Activated naive CD4-positive, alpha-beta T cell treated with anti-CD3 and anti-CD28 coated beads, Interleukin-2, amount 10 ng/mL, durations not matched to agents 7 days and 5 days (primary cell): ENCODE results near the gene RTL10.
"Not testable (repeated sequence)": the region's sequence is repeated elsewhere in the genome, so short reads cannot be mapped to it uniquely, and the experiment has no call there.

ENCODE experiments used
- CTCF ChIA-PET: fragments of 350-600 bp; sonication (Branson Sonifier 250); formaldehyde crosslinking; loops from one replicate; lab custom pipeline; 2021; ENCODE audit warnings: antibody characterized with exemption; lab: Charles Lee
- DNase-seq: peaks from one replicate; pipeline ENCODE4 v3.0.0-alpha.2; 2020
- H3K27ac Mint-ChIP-seq: one replicate; pipeline ENCODE4 v1.8.0; 2021; ENCODE audit warnings: mild to moderate bottlenecking, moderate library complexity, mixed read lengths
- H3K27me3 Mint-ChIP-seq: one replicate; pipeline ENCODE4 v1.8.0; 2021; ENCODE audit warnings: mild to moderate bottlenecking, mixed read lengths
- H3K36me3 Mint-ChIP-seq: one replicate; pipeline ENCODE4 v1.8.0; 2021; ENCODE audit warnings: mixed read lengths
- H3K4me1 Mint-ChIP-seq: one replicate; pipeline ENCODE4 v1.8.0; 2021; ENCODE audit warnings: mixed read lengths
- H3K4me3 Mint-ChIP-seq: one replicate; pipeline ENCODE4 v1.8.0; 2021; ENCODE audit warnings: mild to moderate bottlenecking, moderate library complexity, mixed read lengths
- H3K9me3 Mint-ChIP-seq: one replicate; pipeline ENCODE4 v1.8.0; 2021; ENCODE audit warnings: mixed read lengths

Gene RTL10

GRCh38 chr22:19884954-19885751, 30.5 kb upstream of the RTL10 start:
- CTCF ChIA-PET = no interaction called here
- no peak for DNase-seq
- Mint-ChIP-seq H3K27ac (no peak overlapping the region), H3K4me3 (no peak overlapping the region), H3K36me3 (peaks cover 1% of the 10 kb centered on the region), H3K4me1 (peaks cover 31% of the 10 kb centered on the region), H3K9me3 (no peaks in the 10 kb centered on the region), H3K27me3 (no peaks in the 10 kb centered on the region)

DNA sequence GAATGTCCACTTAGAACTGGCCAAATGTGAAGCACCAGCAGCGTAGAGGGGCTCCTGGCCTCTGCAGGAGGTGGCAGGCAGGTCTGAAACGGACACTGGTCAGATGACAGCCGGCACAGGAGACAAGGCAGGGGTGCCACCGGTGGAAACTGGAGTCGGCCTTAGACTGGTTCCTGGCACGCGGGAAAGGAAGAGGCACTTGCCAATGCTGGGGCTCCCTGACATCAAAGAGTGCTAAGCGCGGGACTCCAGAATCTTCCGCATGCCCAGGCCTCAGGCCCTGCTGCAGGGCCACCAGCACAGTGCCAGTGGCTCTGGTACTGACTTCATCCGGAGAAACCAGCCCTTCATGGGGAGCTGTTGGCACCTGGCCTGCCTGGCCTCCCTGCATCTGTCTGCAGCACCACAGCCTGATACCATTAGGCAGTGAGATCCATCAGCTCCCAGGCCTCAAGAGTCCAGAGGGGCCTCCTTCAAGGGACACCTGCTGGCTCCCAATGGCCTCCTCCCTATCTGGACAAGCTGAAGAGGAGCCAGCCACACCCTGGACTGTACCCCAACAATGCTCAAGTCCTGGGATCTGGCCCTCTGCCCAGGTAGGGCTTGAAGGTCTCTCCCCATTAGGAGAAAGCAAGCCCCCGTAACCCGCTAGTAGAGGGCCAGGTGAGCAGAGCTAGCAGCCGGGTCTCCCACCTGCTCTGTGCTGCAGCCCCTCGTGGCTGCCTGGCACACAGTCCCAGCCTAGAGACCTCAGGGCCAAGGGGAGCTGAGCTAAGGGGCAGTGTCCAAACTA, 29.7 kb upstream of the RTL10 start:
- no peak for DNase-seq
- Mint-ChIP-seq H3K4me3 (no peak overlapping the region), H3K36me3 (peaks cover 1% of the 10 kb centered on the region), H3K27me3 (no peaks in the 10 kb centered on the region), H3K27ac (no peak overlapping the region), H3K4me1 (peaks cover 24% of the 10 kb centered on the region), H3K9me3 (no peaks in the 10 kb centered on the region)
- CTCF ChIA-PET = no interaction called here

- H3K4me3 Mint-ChIP-seq, H3K27ac Mint-ChIP-seq, H3K9me3 Mint-ChIP-seq, DNase-seq, H3K27me3 Mint-ChIP-seq, H3K36me3 Mint-ChIP-seq, CTCF ChIA-PET: not testable (repeated sequence)
- H3K4me1 Mint-ChIP-seq = peaks cover 24% of the 10 kb centered on the region
Measured at GRCh38 chr22:19883446-19883845, 28.8 kb upstream of the RTL10 start.

DNA sequence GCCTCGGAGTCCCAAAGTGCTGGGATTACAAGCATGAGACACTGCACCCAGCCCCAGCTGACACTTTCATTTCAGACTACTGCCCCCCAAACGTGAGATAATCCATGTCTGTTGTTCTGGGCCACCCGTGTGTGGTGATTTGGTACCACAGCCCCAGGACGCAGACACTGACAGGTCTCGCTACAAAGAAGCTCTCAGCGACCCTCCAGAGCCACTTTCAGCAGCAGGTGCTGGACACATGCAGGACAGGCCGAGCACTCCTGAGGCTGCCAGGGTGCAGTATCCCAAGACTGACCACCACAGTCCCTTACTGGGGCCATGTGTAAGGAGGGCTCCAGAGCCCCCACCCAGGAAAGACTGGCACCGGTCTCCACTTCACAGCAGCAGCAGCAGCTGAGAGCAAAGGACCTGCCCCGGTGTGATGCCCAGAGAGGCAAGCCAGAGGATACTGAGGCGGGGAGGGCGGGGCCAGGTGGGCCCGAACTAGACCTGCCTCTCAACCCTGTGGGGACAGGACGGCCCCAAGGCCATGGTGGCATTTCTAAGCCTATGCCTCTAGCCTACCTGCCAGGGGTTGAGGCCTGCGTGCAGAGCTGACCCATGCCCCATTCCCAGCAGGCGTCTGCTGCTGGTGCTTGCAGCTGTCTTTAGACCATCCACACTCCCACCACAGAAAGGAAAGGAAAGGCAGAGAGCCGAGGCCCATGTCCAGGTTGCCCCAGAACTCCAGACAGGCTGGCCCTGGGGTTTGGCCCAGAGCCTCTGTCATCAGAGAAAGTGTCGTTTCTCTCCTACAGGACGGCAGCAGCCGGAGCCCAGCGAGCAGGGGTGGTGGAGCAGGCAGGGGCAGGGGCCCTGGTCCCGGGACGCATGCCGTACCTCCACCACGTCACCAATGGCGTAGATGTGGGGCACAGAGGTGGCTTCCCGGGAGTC, 28.0 kb upstream of the RTL10 start:
- CTCF ChIA-PET = interaction anchor here (1.1 kb wide), 1 partner anchor 27 kb away, joined by 4 read pairs; no protein-coding TSS in a partner anchor
- Mint-ChIP-seq H3K4me3 (no peak overlapping the region), H3K27me3 (no peaks in the 10 kb centered on the region), H3K27ac (no peak overlapping the region), H3K9me3 (no peaks in the 10 kb centered on the region), H3K4me1 (peaks cover 22% of the 10 kb centered on the region), H3K36me3 (peaks cover 1% of the 10 kb centered on the region)
- no peak for DNase-seq

DNA sequence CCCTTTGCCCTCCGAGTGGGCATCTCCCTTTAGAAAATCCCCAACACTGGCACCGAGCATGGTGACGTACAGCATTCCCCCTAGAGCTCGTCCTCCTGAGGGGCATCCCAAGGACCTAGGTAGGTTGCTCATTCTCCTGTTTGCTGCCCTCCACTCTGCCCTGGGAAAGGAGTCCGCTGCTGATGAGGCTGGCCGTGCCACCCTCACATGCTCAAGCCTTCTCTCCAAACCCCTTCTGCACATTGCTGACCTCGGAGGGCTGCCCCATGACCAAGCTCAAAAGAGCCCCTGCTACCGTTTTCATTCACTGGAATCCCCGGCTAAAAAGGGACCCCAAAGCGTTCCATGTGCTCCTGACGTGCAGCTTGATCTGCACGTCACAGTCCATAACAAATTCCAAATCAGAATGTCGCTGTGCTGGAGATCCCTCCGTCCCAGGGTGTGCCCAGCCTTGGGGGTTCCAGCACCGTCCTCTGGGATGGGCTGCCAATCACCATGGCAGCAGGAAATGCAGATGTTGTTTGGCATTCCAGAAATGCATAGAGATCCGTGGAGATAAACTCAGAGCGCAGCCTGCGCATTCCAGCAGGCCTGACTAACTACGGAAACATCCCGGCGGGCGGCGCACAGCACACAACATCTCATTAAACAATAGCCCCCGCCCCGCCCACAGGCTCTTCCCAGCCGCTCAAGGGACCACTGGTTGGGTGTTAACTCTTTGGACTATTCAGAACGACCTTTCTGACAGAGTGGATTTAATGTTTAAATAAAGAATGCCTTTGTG, 26.3 kb upstream of the RTL10 start:
- no peak overlapping the region for H3K27ac Mint-ChIP-seq
- CTCF ChIA-PET = no interaction called here
- H3K4me3 Mint-ChIP-seq = no peak overlapping the region
- no peaks in the 10 kb centered on the region for H3K9me3 Mint-ChIP-seq
- H3K27me3 Mint-ChIP-seq = no peaks in the 10 kb centered on the region
- H3K36me3 Mint-ChIP-seq = no peaks in the 10 kb centered on the region
- H3K4me1 Mint-ChIP-seq = peaks cover 5% of the 10 kb centered on the region
- no peak for DNase-seq

DNA sequence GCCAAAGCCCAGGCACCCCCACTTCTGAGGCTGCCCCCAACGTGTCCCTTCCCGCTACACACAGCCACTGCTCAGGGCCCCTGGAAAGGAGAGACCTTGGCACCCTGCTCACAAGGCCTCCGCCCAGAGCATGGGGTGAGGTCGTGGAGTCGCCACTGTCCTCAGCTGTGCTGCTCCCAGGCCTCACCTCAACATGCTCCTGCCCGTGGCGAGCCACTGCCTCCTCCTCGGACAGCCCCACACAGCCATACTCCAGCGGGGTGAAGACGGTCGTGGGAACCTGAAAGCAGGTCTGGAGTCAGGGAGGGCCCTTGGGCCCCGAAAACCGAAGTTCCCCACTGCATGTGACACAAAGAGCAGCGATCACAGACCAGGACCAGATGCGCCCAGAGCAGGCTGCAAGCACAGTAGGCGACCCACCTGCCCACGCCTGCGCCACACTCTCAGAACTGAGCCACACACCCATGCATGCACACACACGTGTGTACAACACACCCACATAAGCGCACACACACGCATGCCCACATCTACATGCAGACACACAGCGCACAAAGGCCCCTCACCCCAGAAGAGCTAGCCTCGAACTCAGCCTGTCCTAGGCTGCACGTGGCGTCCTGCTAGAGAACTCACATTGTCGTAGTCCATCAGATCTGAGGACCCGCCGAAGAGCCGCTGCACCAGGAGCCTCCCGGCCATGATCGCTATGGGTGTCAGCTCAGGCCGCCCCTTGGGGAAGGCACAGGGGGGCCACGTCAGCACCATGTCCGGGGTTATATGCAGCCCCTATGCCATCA, 25.5 kb upstream of the RTL10 start:
- H3K36me3 Mint-ChIP-seq = no peaks in the 10 kb centered on the region

DNA sequence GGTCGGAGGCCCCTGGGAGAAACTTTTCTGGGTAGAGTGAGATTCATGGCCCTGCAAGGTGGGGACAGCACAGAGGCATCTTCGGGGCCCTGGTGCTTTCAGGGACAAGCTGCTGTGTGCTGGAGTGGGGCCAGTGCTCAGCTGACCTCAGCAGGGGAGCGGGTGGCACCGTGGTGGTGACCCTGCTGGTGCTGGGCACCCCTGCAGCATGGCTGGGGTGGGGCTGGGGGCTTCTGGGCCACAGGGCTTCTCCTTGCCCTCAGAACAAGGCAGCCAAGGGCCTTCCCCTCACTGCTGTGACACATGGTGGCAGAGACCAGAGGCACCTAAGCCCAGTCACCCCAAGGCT, 24.9 kb upstream of the RTL10 start:
- DNase-seq = no peak
- peaks cover 3% of the 10 kb centered on the region for H3K4me1 Mint-ChIP-seq
- no peaks in the 10 kb centered on the region for H3K9me3 Mint-ChIP-seq
- H3K27me3 Mint-ChIP-seq = no peaks in the 10 kb centered on the region
- no peak overlapping the region for H3K4me3 Mint-ChIP-seq
- CTCF ChIA-PET = no interaction called here
- H3K36me3 Mint-ChIP-seq = no peaks in the 10 kb centered on the region
- no peak overlapping the region for H3K27ac Mint-ChIP-seq

More for the DNA sequence above, 25.5 kb upstream of the RTL10 start:
- Mint-ChIP-seq H3K9me3 (no peaks in the 10 kb centered on the region), H3K4me1 (no peaks in the 10 kb centered on the region), H3K4me3 (no peak overlapping the region), H3K27me3 (no peaks in the 10 kb centered on the region), H3K27ac (no peak overlapping the region)
- no peak for DNase-seq
- CTCF ChIA-PET = no interaction called here

DNA sequence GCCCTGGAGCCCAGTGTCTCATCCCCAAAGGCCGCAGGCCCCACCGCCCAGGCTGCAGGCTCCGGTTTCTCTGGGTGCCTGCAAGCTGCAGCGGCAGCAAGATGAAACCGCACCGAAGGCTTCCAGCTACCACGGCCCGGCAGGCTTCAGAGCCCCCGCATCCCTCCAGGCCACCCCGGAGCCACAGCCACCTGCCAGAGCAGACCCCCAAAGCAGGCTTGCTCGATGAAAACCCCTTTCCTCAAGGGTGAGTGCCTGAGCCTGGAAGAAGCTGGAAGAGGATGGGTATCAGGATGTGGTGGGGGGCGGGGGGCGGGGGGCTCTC, 24.5 kb upstream of the RTL10 start:
- CTCF ChIA-PET = no interaction called here
- no peak overlapping the region for H3K4me3 Mint-ChIP-seq
- no peak overlapping the region for H3K27ac Mint-ChIP-seq
- no peaks in the 10 kb centered on the region for H3K36me3 Mint-ChIP-seq
- peaks cover 7% of the 10 kb centered on the region for H3K4me1 Mint-ChIP-seq
- no peak for DNase-seq
- H3K9me3 Mint-ChIP-seq = no peaks in the 10 kb centered on the region
- H3K27me3 Mint-ChIP-seq = no peaks in the 10 kb centered on the region

DNA sequence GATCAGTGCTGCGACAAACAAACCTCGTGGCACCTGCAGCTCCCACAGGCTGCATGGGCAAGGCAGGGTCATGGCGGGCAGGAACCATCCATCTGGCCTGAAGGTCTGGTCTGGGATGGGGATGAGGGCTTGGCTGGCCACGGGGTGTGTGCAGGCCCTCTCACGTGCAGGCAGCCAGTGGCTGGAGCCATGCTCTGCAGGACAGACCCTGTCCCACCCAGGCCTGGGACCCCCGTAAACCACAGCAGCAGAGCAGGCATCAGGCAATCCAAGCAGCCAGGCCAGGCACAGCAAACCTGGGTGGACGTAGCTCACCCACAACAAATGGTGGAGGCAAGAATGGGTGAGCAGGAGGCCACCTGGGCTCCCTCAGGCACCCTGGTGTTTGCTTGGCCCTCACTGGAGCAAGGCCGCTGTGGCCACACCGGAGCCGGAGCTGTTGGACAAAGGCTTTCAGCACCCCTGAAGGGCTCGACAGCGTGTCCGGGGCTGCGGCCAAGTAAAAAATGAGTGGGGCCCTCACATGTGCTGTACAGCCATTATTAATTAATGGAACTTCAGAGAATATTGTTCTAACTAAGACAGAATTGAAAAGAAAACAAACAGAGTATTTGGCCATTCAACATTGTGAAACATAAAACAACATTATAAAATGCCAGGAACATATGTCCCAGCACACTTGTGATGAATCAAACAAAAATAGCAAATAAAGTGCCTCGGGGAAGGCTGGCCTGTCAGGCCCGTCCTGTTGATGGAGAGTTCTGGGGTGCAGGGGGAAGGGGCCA, 24.0 kb upstream of the RTL10 start:
- H3K27ac Mint-ChIP-seq = no peak overlapping the region
- no peaks in the 10 kb centered on the region for H3K27me3 Mint-ChIP-seq
- CTCF ChIA-PET = no interaction called here
- no peak overlapping the region for H3K4me3 Mint-ChIP-seq
- H3K9me3 Mint-ChIP-seq = no peaks in the 10 kb centered on the region
- no peak for DNase-seq
- no peaks in the 10 kb centered on the region for H3K36me3 Mint-ChIP-seq
- peaks cover 10% of the 10 kb centered on the region for H3K4me1 Mint-ChIP-seq

DNA sequence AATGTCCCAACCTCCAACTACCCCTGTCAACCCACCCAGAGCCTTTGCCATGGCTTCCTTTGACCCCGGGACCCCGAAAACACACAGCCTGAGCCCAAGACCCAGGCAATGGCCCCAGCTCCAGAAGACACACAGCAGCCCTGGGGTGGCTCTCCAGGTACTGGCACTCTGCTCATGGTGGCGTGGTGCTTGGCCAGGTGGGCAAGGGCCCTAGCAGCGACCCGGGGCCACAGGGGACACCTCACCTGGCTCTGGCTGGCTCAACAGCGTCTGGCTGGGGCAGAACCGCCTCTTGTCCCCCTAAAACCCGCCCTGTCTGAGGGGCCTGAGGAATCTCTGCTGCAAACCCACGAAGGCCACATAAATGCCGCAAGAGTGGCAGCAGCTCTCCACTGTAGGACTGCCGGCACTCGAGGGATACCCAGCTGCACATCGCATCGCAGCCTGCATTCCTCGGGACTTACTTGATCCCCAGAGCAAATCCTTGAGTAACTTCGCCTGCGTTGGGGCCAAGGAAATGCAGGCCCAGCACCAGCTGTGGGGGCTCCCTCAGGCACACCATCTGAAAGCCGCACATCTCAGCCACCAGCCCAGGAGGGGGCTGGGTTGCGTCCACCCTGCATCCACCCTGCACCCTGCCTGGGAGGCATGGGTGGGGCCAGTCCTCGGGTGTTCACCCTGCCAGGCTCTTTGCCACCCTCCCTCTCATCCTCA, 23.1 kb upstream of the RTL10 start:
- no peak overlapping the region for H3K4me3 Mint-ChIP-seq
- CTCF ChIA-PET = no interaction called here
- H3K36me3 Mint-ChIP-seq = no peaks in the 10 kb centered on the region
- H3K27me3 Mint-ChIP-seq = no peaks in the 10 kb centered on the region
- no peaks in the 10 kb centered on the region for H3K9me3 Mint-ChIP-seq
- H3K4me1 Mint-ChIP-seq = peaks cover 13% of the 10 kb centered on the region
- DNase-seq = no peak
- peak overlapping the region; percentile 12 for H3K27ac Mint-ChIP-seq

DNA sequence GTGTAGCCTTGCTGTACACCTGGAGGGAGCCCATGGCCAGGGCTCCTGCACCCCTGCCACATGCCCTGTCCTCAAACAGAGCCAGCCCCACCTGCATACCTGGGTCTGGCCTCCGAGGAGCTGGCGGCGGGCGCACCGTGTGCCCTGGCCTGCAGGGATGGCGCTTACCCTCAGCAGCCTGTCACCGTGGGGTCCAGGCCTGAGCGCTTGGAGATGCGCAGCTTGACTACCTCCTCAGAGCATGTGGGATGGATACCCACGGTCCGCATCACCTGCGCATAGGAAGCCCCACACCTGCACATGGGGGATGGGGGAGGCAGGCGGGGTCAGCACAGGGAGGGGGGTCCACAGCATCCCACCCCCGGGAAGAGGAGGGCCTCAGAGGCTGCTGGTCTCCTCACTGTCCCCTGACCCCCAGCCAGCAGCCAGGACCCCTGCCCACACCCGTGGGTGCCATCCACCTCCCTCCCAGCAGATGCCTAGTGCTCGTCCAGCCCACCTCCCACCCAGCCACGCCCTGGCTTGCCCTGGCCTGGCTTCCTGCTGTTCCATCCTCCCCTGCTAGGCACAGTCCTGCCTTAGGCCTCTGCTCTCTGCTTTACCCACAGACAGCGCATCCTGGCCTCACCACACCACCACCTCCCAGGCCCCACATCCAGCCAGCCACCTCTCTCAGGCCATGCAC, 22.4 kb upstream of the RTL10 start:
- CTCF ChIA-PET = no interaction called here
- no peaks in the 10 kb centered on the region for H3K9me3 Mint-ChIP-seq
- H3K27me3 Mint-ChIP-seq = no peaks in the 10 kb centered on the region
- H3K36me3 Mint-ChIP-seq = no peaks in the 10 kb centered on the region
- H3K4me1 Mint-ChIP-seq = peaks cover 13% of the 10 kb centered on the region
- no peak for DNase-seq
- H3K4me3 Mint-ChIP-seq = no peak overlapping the region
- peak overlapping the region; percentile 12 for H3K27ac Mint-ChIP-seq
